ENCODE measurements around the gene CETN3. TPM values are rescaled to one million over a fixed set of nuclear protein-coding genes. Genes with fewer than 3 reads are reported as not detected.

Gene CETN3
- total RNA-seq, 1 donor from 2014 or later: 27.8 TPM

GRCh38 chr5:90424245-90424644 lies 14.7 kb upstream of the CETN3 start:
- no peak overlapping the region for H3K4me3 ChIP-seq (ENCODE audit: low read depth, low read length)
- no peak for TF ChIP-seq CTCF (conservative IDR thresholded peaks at IDR 0.05; ENCODE audit: low read depth, low read length)
- no peak for DNase-seq (ENCODE audit: low read depth)

GRCh38 chr5:90421136-90421535 lies 11.6 kb upstream of the CETN3 start:
- peak; percentile 50 for TF ChIP-seq CTCF (conservative IDR thresholded peaks at IDR 0.05; ENCODE audit: low read depth, low read length)
- DNase-seq (ENCODE audit: low read depth): no peak
- H3K4me3 ChIP-seq (ENCODE audit: low read depth, low read length): no peak overlapping the region

- no peak for TF ChIP-seq CTCF (conservative IDR thresholded peaks at IDR 0.05; ENCODE audit: low read depth, low read length)
- H3K4me3 ChIP-seq (ENCODE audit: low read depth, low read length): no peak overlapping the region
Measured at GRCh38 chr5:90418214-90418613, 8.7 kb upstream of the CETN3 start.

GRCh38 chr5:90410178-90410762 lies 714 bp upstream of the CETN3 start:
- DNase-seq (ENCODE audit: low read depth): no peak
- H3K4me3 ChIP-seq (ENCODE audit: low read depth, low read length): peak overlapping the region; percentile 73
- no peak for TF ChIP-seq CTCF (conservative IDR thresholded peaks at IDR 0.05; ENCODE audit: low read depth, low read length)

More at GRCh38 chr5:90418214-90418613, 8.7 kb upstream of the CETN3 start:
- DNase-seq (ENCODE audit: low read depth): no peak

- peak overlapping the region; percentile 95 for H3K4me3 ChIP-seq (ENCODE audit: low read depth, low read length)
- no peak for DNase-seq (ENCODE audit: low read depth)
- TF ChIP-seq CTCF (conservative IDR thresholded peaks at IDR 0.05; ENCODE audit: low read depth, low read length): no peak
Measured at GRCh38 chr5:90408571-90409317, 812 bp downstream of the CETN3 start.

GRCh38 chr5:90406466-90406865 lies 3.1 kb downstream of the CETN3 start:
- H3K4me3 ChIP-seq (ENCODE audit: low read depth, low read length): no peak overlapping the region
- no peak for TF ChIP-seq CTCF (conservative IDR thresholded peaks at IDR 0.05; ENCODE audit: low read depth, low read length)
- DNase-seq (ENCODE audit: low read depth): no peak
